Measurements from ENCODE around the gene SLC35E4. TPM values are rescaled to one million over a fixed set of nuclear protein-coding genes. Genes with fewer than 3 reads are reported as not detected.

Gene SLC35E4
- polyA plus RNA-seq, 1 of the 3 experiments (the other 2 are of a cell fraction) = 2.8 TPM

DNA sequence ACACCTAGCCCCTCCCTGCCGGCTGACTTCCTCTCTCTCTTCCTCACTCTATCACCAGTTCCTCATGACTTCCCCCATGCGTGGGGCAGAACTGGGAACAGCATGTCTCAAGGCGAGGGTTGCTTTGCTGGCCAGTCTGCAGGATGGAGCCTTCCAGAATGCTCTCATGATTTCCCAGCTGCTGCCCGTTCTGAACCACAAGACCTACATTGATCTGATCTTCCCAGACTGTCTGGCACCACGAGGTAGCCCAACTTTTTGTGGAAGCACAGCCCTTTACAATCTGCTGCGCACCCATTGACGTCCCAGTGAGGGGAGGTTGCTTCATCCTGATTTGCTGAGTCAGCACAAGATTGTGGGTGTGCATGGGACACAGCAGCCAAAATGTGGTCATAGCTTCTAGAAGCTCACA lies 20.0 kb upstream of the SLC35E4 start:
- Histone ChIP-seq H3K4me2 (no peak overlapping the region), H3F3A (replicated peaks; ENCODE audit: insufficient read depth) (no peaks in the 10 kb centered on the region), H3K4me3 (ENCODE audit: low read depth in 2 of 2, low read length in 1 of 2) (no peak overlapping the region), H3K9me2 (no peaks in the 10 kb centered on the region), H3K4me1 (ENCODE audit: control insufficient read depth in 1 of 2, insufficient read depth in 2 of 2, low read depth in 1 of 2, low read length in 1 of 2) (no peaks in the 10 kb centered on the region), H3K36me3 (replicated peaks in 1 of 2; ENCODE audit: control insufficient read depth in 1 of 2, insufficient read depth in 2 of 2, low read length in 1 of 2) (no peaks in the 10 kb centered on the region), H3K9ac (no peak overlapping the region), H2AFZ (ENCODE audit: low read depth) (no peak overlapping the region), H3K79me2 (ENCODE audit: insufficient read depth) (no peaks in the 10 kb centered on the region), H3K27ac (ENCODE audit: low read depth in 2 of 2, low read length in 1 of 2) (no peak overlapping the region), H4K20me1 (ENCODE audit: insufficient read depth) (no peaks in the 10 kb centered on the region), H3K9me3 (no peaks in the 10 kb centered on the region), H3K27me3 (ENCODE audit: insufficient read depth) (no peaks in the 10 kb centered on the region)
- POLR2A ChIA-PET = no interaction called here
- TF ChIP-seq SMC3 (IDR thresholded peaks at IDR 0.05; ENCODE audit: low read depth, low read length) (no peak), TEAD4 (IDR thresholded peaks at IDR 0.05; ENCODE audit: borderline replicate concordance, insufficient read depth) (no peak), FOXM1 (IDR thresholded peaks at IDR 0.05; ENCODE audit: low read depth) (no peak), TAF1 (IDR thresholded peaks at IDR 0.05; ENCODE audit: borderline replicate concordance, low read depth, low read length) (no peak), GATA2 (CRISPR knock-in tag; IDR thresholded peaks at IDR 0.05) (no peak), YY1 (IDR thresholded peaks at IDR 0.05; ENCODE audit: low read depth) (no peak), EP300 (IDR thresholded peaks at IDR 0.05; ENCODE audit: borderline replicate concordance in 1 of 2, low read depth in 1 of 2, low read length in 1 of 2) (no peak), FOSL2 (IDR thresholded peaks at IDR 0.05; ENCODE audit: borderline replicate concordance, low read depth) (no peak), FOXJ3 (CRISPR knock-in tag; IDR thresholded peaks at IDR 0.05) (no peak), RCOR1 (IDR thresholded peaks at IDR 0.05; ENCODE audit: low read length) (no peak)
- TF ChIP-seq, protein P1, sequence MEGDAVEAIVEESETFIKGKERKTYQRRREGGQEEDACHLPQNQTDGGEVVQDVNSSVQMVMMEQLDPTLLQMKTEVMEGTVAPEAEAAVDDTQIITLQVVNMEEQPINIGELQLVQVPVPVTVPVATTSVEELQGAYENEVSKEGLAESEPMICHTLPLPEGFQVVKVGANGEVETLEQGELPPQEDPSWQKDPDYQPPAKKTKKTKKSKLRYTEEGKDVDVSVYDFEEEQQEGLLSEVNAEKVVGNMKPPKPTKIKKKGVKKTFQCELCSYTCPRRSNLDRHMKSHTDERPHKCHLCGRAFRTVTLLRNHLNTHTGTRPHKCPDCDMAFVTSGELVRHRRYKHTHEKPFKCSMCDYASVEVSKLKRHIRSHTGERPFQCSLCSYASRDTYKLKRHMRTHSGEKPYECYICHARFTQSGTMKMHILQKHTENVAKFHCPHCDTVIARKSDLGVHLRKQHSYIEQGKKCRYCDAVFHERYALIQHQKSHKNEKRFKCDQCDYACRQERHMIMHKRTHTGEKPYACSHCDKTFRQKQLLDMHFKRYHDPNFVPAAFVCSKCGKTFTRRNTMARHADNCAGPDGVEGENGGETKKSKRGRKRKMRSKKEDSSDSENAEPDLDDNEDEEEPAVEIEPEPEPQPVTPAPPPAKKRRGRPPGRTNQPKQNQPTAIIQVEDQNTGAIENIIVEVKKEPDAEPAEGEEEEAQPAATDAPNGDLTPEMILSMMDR (IDR thresholded peaks at IDR 0.05) = no peak
- CTCF ChIA-PET = interaction anchor here (1.7 to 3.9 kb wide), 2 partner anchors 9 to 19 kb away, joined by 6 to 13 read pairs; partner anchors contain the start of gene TCN2
- WGBS (ENCODE audit: low lambda C conversion rate) = 63% methylated on average over 3 of the region's 7 CpGs
- DNase-seq = no peak

DNA sequence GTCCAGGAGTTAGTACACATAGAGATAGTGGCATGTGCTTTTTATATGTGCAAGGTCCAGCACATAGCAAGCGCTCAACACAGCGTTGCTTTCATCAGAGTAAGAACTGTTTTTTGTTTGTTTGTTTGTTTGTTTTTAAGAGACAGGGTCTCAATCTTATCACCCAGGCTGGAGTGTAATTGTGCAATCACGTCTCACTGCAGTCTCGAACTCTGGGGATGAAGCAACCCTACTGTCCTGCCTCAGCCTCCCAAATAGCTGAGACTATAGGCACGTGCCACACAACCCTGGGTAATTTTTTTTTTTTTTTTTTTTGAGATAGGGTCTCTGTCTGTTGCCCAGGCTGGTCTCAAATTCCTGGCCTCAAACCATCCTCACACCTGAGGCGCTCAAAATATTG lies 17.8 kb upstream of the SLC35E4 start:
- no peak overlapping the region for H2AFZ ChIP-seq (ENCODE audit: low read depth)
- no peaks in the 10 kb centered on the region for H3K27me3 ChIP-seq (ENCODE audit: insufficient read depth)
- H3K4me2 ChIP-seq = no peak overlapping the region
- POLR2A ChIA-PET = no interaction called here
- no peaks in the 10 kb centered on the region for H3K9me2 ChIP-seq
- CTCF ChIA-PET = no interaction called here
- no peak overlapping the region for H3K9ac ChIP-seq
- H3K4me3 ChIP-seq (ENCODE audit: low read depth in 2 of 2, low read length in 1 of 2) = no peak overlapping the region
- H3K4me1 ChIP-seq (ENCODE audit: control insufficient read depth in 1 of 2, insufficient read depth in 2 of 2, low read depth in 1 of 2, low read length in 1 of 2) = no peaks in the 10 kb centered on the region
- H4K20me1 ChIP-seq (ENCODE audit: insufficient read depth) = no peaks in the 10 kb centered on the region
- WGBS (ENCODE audit: low lambda C conversion rate) = 84% methylated on average over 6 of the region's 6 CpGs
- no peak overlapping the region for H3K27ac ChIP-seq (ENCODE audit: low read depth in 2 of 2, low read length in 1 of 2)
- H3K9me3 ChIP-seq = no peaks in the 10 kb centered on the region
- H3K79me2 ChIP-seq (ENCODE audit: insufficient read depth) = no peaks in the 10 kb centered on the region
- H3K36me3 ChIP-seq (replicated peaks in 1 of 2; ENCODE audit: control insufficient read depth in 1 of 2, insufficient read depth in 2 of 2, low read length in 1 of 2) = no peaks in the 10 kb centered on the region
- no peak for DNase-seq
- H3F3A ChIP-seq (replicated peaks; ENCODE audit: insufficient read depth) = no peaks in the 10 kb centered on the region
- TF ChIP-seq, protein P2, sequence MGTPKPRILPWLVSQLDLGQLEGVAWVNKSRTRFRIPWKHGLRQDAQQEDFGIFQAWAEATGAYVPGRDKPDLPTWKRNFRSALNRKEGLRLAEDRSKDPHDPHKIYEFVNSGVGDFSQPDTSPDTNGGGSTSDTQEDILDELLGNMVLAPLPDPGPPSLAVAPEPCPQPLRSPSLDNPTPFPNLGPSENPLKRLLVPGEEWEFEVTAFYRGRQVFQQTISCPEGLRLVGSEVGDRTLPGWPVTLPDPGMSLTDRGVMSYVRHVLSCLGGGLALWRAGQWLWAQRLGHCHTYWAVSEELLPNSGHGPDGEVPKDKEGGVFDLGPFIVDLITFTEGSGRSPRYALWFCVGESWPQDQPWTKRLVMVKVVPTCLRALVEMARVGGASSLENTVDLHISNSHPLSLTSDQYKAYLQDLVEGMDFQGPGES (IDR thresholded peaks at IDR 0.05; ENCODE audit: low read depth, low read length) = no peak
- TF ChIP-seq JUND (IDR thresholded peaks at IDR 0.05) (no peak), SIN3A (IDR thresholded peaks at IDR 0.05; ENCODE audit: borderline replicate concordance, low read depth, low read length) (no peak), PBX3 (IDR thresholded peaks at IDR 0.05) (no peak), REST (IDR thresholded peaks at IDR 0.05; ENCODE audit: low read depth, low read length) (no peak), FOSL2 (IDR thresholded peaks at IDR 0.05; ENCODE audit: borderline replicate concordance, low read depth) (no peak), CHD2 (IDR thresholded peaks at IDR 0.05; ENCODE audit: low read length, partially characterized antibody) (no peak), RFX5 (IDR thresholded peaks at IDR 0.05; ENCODE audit: low read length) (no peak), EP300 (IDR thresholded peaks at IDR 0.05; ENCODE audit: borderline replicate concordance in 1 of 2, low read depth in 1 of 2, low read length in 1 of 2) (no peak), POLR2AphosphoS5 (IDR thresholded peaks at IDR 0.05; ENCODE audit: low read depth, low read length) (no peak), MAX (IDR thresholded peaks at IDR 0.05; ENCODE audit: low read depth) (no peak), YY1 (IDR thresholded peaks at IDR 0.05; ENCODE audit: low read depth) (no peak), MEF2A (IDR thresholded peaks at IDR 0.05; ENCODE audit: borderline replicate concordance, low read depth) (no peak)
